ENCODE measurements around the gene ARID4A. TPM values are rescaled to one million over a fixed set of nuclear protein-coding genes. Genes with fewer than 3 reads are reported as not detected.

Gene ARID4A
- total RNA-seq, 4 donors from 2014 or later: 9.9 to 19.3 (median 13.4) TPM

GRCh38 chr14:58299401-58300330 is 1.3 kb downstream of the ARID4A start:
- TF ChIP-seq CTCF (IDR thresholded peaks at IDR 0.05) (no peak), POLR2A (IDR thresholded peaks at IDR 0.05) (no peak)
- peak overlapping the region; percentile 83 to 97 (median 88) for H3K4me3 ChIP-seq
- H3K4me1 ChIP-seq: peaks cover 4 to 51% (median 23%) of the 10 kb centered on the region in 3 donors
- no peaks in the 10 kb centered on the region for H3K27me3 ChIP-seq
- WGBS, 2 donors: 2% methylated on average over 10 to 33 of the region's 48 CpGs
- DNase-seq: no peak
- H3K27ac ChIP-seq: peak overlapping the region; percentile 91 to 98 (median 94)
- H3K9me3 ChIP-seq: no peaks in the 10 kb centered on the region
- peaks cover 0 to 45% (median 5%) of the 10 kb centered on the region in 3 donors for H3K36me3 ChIP-seq
- intact Hi-C loops (cut with DNase I): no loop called here

GRCh38 chr14:58301416-58301815 is 3.1 kb downstream of the ARID4A start:
- H3K9me3 ChIP-seq: no peaks in the 10 kb centered on the region
- no peak for TF ChIP-seq POLR2A (IDR thresholded peaks at IDR 0.05)
- no peak for TF ChIP-seq CTCF (IDR thresholded peaks at IDR 0.05)
- WGBS, 2 donors: 74 to 84% methylated on average over 3 of the region's 3 CpGs
- peaks cover 4 to 33% (median 12%) of the 10 kb centered on the region in 3 donors for H3K4me1 ChIP-seq
- H3K36me3 ChIP-seq: peaks cover 0 to 52% (median 0%) of the 10 kb centered on the region in 3 donors
- intact Hi-C loops (cut with DNase I): no loop called here
- H3K27ac ChIP-seq: no peak overlapping the region
- no peak for DNase-seq
- H3K27me3 ChIP-seq: no peaks in the 10 kb centered on the region
- H3K4me3 ChIP-seq: no peak overlapping the region

GRCh38 chr14:58305730-58306129 is 7.4 kb downstream of the ARID4A start:
- intact Hi-C loops (cut with DNase I): no loop called here
- Histone ChIP-seq H3K9me3 (no peaks in the 10 kb centered on the region), H3K4me1 (peaks cover 2 to 14% (median 3%) of the 10 kb centered on the region in 3 donors), H3K4me3 (no peak overlapping the region), H3K36me3 (peaks cover 0 to 89% (median 0%) of the 10 kb centered on the region in 3 donors), H3K27ac (no peak overlapping the region), H3K27me3 (no peaks in the 10 kb centered on the region)
- WGBS, 2 donors: 77 to 82% methylated on average over 2 of the region's 2 CpGs
- TF ChIP-seq POLR2A (IDR thresholded peaks at IDR 0.05): no peak
- no peak for TF ChIP-seq CTCF (IDR thresholded peaks at IDR 0.05)
- no peak for DNase-seq

GRCh38 chr14:58307597-58308316 is 9.4 kb downstream of the ARID4A start:
- Histone ChIP-seq H3K36me3 (peaks cover 0 to 92% (median 0%) of the 10 kb centered on the region in 3 donors), H3K4me1 (peaks cover 0 to under 1% (median 0%) of the 10 kb centered on the region in 3 donors), H3K4me3 (no peak overlapping the region), H3K27me3 (no peaks in the 10 kb centered on the region), H3K9me3 (no peaks in the 10 kb centered on the region), H3K27ac (no peak overlapping the region)
- 86 to 90% methylated on average over 8 of the region's 8 CpGs for WGBS, 2 donors
- no peak for TF ChIP-seq CTCF (IDR thresholded peaks at IDR 0.05)
- TF ChIP-seq POLR2A (IDR thresholded peaks at IDR 0.05): no peak
- intact Hi-C loops (cut with DNase I): no loop called here
- no peak for DNase-seq

GRCh38 chr14:58309086-58309485 is 10.7 kb downstream of the ARID4A start:
- Histone ChIP-seq H3K9me3 (no peaks in the 10 kb centered on the region), H3K4me3 (no peak overlapping the region), H3K36me3 (peaks cover 0 to 90% (median 0%) of the 10 kb centered on the region in 3 donors), H3K27ac (no peak overlapping the region), H3K27me3 (no peaks in the 10 kb centered on the region), H3K4me1 (peaks cover 0 to 5% (median 4%) of the 10 kb centered on the region in 3 donors)
- TF ChIP-seq POLR2A (IDR thresholded peaks at IDR 0.05): no peak
- no peak for TF ChIP-seq CTCF (IDR thresholded peaks at IDR 0.05)
- WGBS, 2 donors: 65 to 80% methylated on average over 2 of the region's 2 CpGs
- intact Hi-C loops (cut with DNase I): no loop called here
- DNase-seq: no peak
